ENCODE results near the gene OR1L6.

GRCh38 chr9:122718038-122718437, 24.1 kb upstream of the OR1L6 start:
- TF ChIP-seq POLR2AphosphoS5 (IDR thresholded peaks at IDR 0.05) (no peak), POLR2A (IDR thresholded peaks at IDR 0.05) (no peak)
- TF ChIP-seq, protein P1, sequence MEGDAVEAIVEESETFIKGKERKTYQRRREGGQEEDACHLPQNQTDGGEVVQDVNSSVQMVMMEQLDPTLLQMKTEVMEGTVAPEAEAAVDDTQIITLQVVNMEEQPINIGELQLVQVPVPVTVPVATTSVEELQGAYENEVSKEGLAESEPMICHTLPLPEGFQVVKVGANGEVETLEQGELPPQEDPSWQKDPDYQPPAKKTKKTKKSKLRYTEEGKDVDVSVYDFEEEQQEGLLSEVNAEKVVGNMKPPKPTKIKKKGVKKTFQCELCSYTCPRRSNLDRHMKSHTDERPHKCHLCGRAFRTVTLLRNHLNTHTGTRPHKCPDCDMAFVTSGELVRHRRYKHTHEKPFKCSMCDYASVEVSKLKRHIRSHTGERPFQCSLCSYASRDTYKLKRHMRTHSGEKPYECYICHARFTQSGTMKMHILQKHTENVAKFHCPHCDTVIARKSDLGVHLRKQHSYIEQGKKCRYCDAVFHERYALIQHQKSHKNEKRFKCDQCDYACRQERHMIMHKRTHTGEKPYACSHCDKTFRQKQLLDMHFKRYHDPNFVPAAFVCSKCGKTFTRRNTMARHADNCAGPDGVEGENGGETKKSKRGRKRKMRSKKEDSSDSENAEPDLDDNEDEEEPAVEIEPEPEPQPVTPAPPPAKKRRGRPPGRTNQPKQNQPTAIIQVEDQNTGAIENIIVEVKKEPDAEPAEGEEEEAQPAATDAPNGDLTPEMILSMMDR (IDR thresholded peaks at IDR 0.05): no peak
